Ammon's horn (tissue), 1 donor: ENCODE data around the gene HSDL1.
A peak's percentile ranks its signal among the peaks of the same experiment; 100 is the strongest.

Experiments
- DNase-seq: peaks from one replicate; pipeline ENCODE4 v3.0.0-alpha.2; 2016; ENCODE audit warnings: low spot score

Gene HSDL1

GRCh38 chr16:84176192-84177053 is 31.4 kb upstream of the HSDL1 start:
- no peak for DNase-seq

GRCh38 chr16:84175350-84176081 is 30.5 kb upstream of the HSDL1 start:
- no peak for DNase-seq

GRCh38 chr16:84174396-84174795 is 29.4 kb upstream of the HSDL1 start:
- no peak for DNase-seq

- no peak for DNase-seq
Measured at GRCh38 chr16:84169765-84170310, 24.9 kb upstream of the HSDL1 start.

- no peak for DNase-seq
Measured at GRCh38 chr16:84166796-84167695, 22.1 kb upstream of the HSDL1 start.

- no peak for DNase-seq
Measured at GRCh38 chr16:84165746-84166145, 20.8 kb upstream of the HSDL1 start.

GRCh38 chr16:84161801-84162200 is 16.8 kb upstream of the HSDL1 start:
- no peak for DNase-seq

GRCh38 chr16:84161037-84161436 is 16.1 kb upstream of the HSDL1 start:
- DNase-seq, result no peak

- no peak for DNase-seq
Measured at GRCh38 chr16:84159800-84160199, 14.8 kb upstream of the HSDL1 start.

- DNase-seq, result no peak
Measured at GRCh38 chr16:84159007-84159406, 14.0 kb upstream of the HSDL1 start.

GRCh38 chr16:84156342-84156784 is 11.4 kb upstream of the HSDL1 start:
- peak; percentile 50 for DNase-seq

- DNase-seq, result no peak
Measured at GRCh38 chr16:84155771-84156170, 10.8 kb upstream of the HSDL1 start.

GRCh38 chr16:84155226-84155625 is 10.2 kb upstream of the HSDL1 start:
- no peak for DNase-seq

- no peak for DNase-seq
Measured at GRCh38 chr16:84153660-84154214, 8.8 kb upstream of the HSDL1 start.

- DNase-seq, result no peak
Measured at GRCh38 chr16:84150926-84151325, 5.9 kb upstream of the HSDL1 start.

GRCh38 chr16:84144209-84144858 is 643 bp downstream of the HSDL1 start:
- peak; percentile 58 for DNase-seq

GRCh38 chr16:84143784-84144199 is 1.2 kb downstream of the HSDL1 start:
- no peak for DNase-seq

GRCh38 chr16:84143081-84143480 is 1.9 kb downstream of the HSDL1 start:
- no peak for DNase-seq

GRCh38 chr16:84141143-84141670 is 3.8 kb downstream of the HSDL1 start:
- no peak for DNase-seq

- no peak for DNase-seq
Measured at GRCh38 chr16:84139628-84140258, 5.2 kb downstream of the HSDL1 start.
